OCI-LY1 (cell line): ENCODE data around the gene MLANA.

Experiments used
- H2AFZ ChIP-seq: fragments of 200-600 bp; sonication (generic), shearing (Covaris generic); 2 replicates; pipeline ENCODE4 v1.6.0; 2014; ENCODE audit warnings: antibody characterized with exemption, mild to moderate bottlenecking, low read length
- H3F3A ChIP-seq: fragments of 200-600 bp; sonication (generic), shearing (Covaris generic); 2 replicates; pipeline ENCODE4 v1.6.0; 2014; ENCODE audit warnings: mild to moderate bottlenecking, antibody characterized with exemption, low read length, moderate library complexity; ENCODE audit not compliant: insufficient read depth
- H3K27ac ChIP-seq: fragments of 200-600 bp; sonication (generic); 2 replicates; pipeline ENCODE4 v1.5.1; 2014; ENCODE audit warnings: low read length, mixed run types, mild to moderate bottlenecking, low read depth; ENCODE audit not compliant: poor library complexity, severe bottlenecking
- H3K27me3 ChIP-seq: fragments of 200-600 bp; sonication (generic); 2 replicates; pipeline ENCODE4 v1.6.0; 2014; ENCODE audit warnings: antibody characterized with exemption, mild to moderate bottlenecking, low read length, moderate library complexity; ENCODE audit not compliant: insufficient read depth
- H3K36me3 ChIP-seq: fragments of 200-600 bp; sonication (generic); 2 replicates; pipeline ENCODE4 v1.6.1; 2014; ENCODE audit warnings: mild to moderate bottlenecking, antibody characterized with exemption, low read length, moderate library complexity, mixed read lengths; ENCODE audit not compliant: insufficient read depth
- H3K4me1 ChIP-seq: fragments of 200-600 bp; sonication (generic); 2 replicates; pipeline ENCODE4 v1.5.1; 2014; ENCODE audit warnings: mild to moderate bottlenecking, low read length, moderate library complexity; ENCODE audit not compliant: insufficient read depth, severe bottlenecking
- H3K4me2 ChIP-seq: fragments of 200-600 bp; sonication (generic), shearing (Covaris generic); 2 replicates; pipeline ENCODE4 v1.6.1; 2014; ENCODE audit warnings: low read length
- H3K4me3 ChIP-seq: fragments of 200-600 bp; sonication (generic); 2 replicates; pipeline ENCODE4 v1.5.1; 2014; ENCODE audit warnings: low read length, low read depth, mild to moderate bottlenecking, mixed read lengths; ENCODE audit not compliant: poor library complexity, severe bottlenecking
- H3K79me2 ChIP-seq: fragments of 200-600 bp; shearing (Covaris generic); 2 replicates; pipeline ENCODE4 v1.6.1; 2016; ENCODE audit warnings: mixed run types, low read length, mixed read lengths; ENCODE audit not compliant: insufficient read depth
- H3K9ac ChIP-seq: fragments of 200-600 bp; sonication (generic), shearing (Covaris generic); 2 replicates; pipeline ENCODE4 v1.6.1; 2014; ENCODE audit warnings: mild to moderate bottlenecking, low read length, mixed read lengths
- H3K9me2 ChIP-seq: fragments of 200-600 bp; sonication (generic), shearing (Covaris generic); 2 replicates; pipeline ENCODE4 v1.6.1; 2014; ENCODE audit warnings: low read depth, mild to moderate bottlenecking, low read length, mixed read lengths
- H3K9me3 ChIP-seq: fragments of 200-600 bp; shearing (Covaris generic); 2 replicates; pipeline ENCODE4 v1.6.1; 2014; ENCODE audit warnings: low read length, mixed read lengths
- H4K20me1 ChIP-seq: fragments of 200-600 bp; sonication (generic), shearing (Covaris generic); 2 replicates; pipeline ENCODE4 v1.6.0; 2016; ENCODE audit warnings: mild to moderate bottlenecking, low read length; ENCODE audit not compliant: insufficient read depth
- CTCF ChIP-seq: fragments of 200-600 bp; sonication (generic), shearing (Covaris generic); IDR thresholded peaks from 2 replicates; pipeline ENCODE4 v1.5.1; 2017; ENCODE audit warnings: mild to moderate bottlenecking, antibody characterized with exemption, low read length, moderate library complexity, mixed read lengths
- EZH2 ChIP-seq: fragments of 200-600 bp; sonication (generic), shearing (Covaris generic); IDR thresholded peaks from 2 replicates; pipeline ENCODE4 v1.8.0; 2017; ENCODE audit warnings: borderline replicate concordance, mixed run types, mild to moderate bottlenecking, antibody characterized with exemption, low read length, moderate library complexity, mixed read lengths

MLANA gene

GRCh38 chr9:5899292-5899691 lies 8.6 kb downstream of the MLANA start:
- Histone ChIP-seq H3K4me3 (no peak overlapping the region), H3K36me3 (no peaks in the 10 kb centered on the region), H3K4me1 (no peaks in the 10 kb centered on the region), H3K79me2 (no peaks in the 10 kb centered on the region), H2AFZ (no peak overlapping the region), H3F3A (no peaks in the 10 kb centered on the region), H3K9ac (no peak overlapping the region), H3K9me2 (no peaks in the 10 kb centered on the region), H3K9me3 (no peaks in the 10 kb centered on the region), H3K4me2 (no peak overlapping the region), H4K20me1 (no peaks in the 10 kb centered on the region), H3K27ac (no peak overlapping the region), H3K27me3 (no peaks in the 10 kb centered on the region)
- no peak for TF ChIP-seq EZH2
- TF ChIP-seq CTCF: peak; percentile 37

- TF ChIP-seq EZH2: no peak
- TF ChIP-seq CTCF: no peak
- no peaks in the 10 kb centered on the region for H3K9me2 ChIP-seq
- H3K4me3 ChIP-seq: no peak overlapping the region
- no peak overlapping the region for H3K9ac ChIP-seq
- no peaks in the 10 kb centered on the region for H3F3A ChIP-seq
- no peaks in the 10 kb centered on the region for H3K27me3 ChIP-seq
- no peak overlapping the region for H3K27ac ChIP-seq
- no peaks in the 10 kb centered on the region for H3K36me3 ChIP-seq
- no peak overlapping the region for H2AFZ ChIP-seq
- no peaks in the 10 kb centered on the region for H3K79me2 ChIP-seq
- H3K4me1 ChIP-seq: no peaks in the 10 kb centered on the region
- H3K9me3 ChIP-seq: no peaks in the 10 kb centered on the region
- H4K20me1 ChIP-seq: no peaks in the 10 kb centered on the region
- H3K4me2 ChIP-seq: no peak overlapping the region
These were observed 9.9 kb downstream of the MLANA start for GRCh38 chr9:5900622-5901021.

- Histone ChIP-seq H4K20me1 (no peaks in the 10 kb centered on the region), H2AFZ (no peak overlapping the region), H3K9me2 (no peaks in the 10 kb centered on the region), H3K36me3 (no peaks in the 10 kb centered on the region), H3K4me3 (no peak overlapping the region), H3K9ac (no peak overlapping the region), H3F3A (no peaks in the 10 kb centered on the region), H3K4me1 (no peaks in the 10 kb centered on the region), H3K79me2 (no peaks in the 10 kb centered on the region), H3K27me3 (no peaks in the 10 kb centered on the region), H3K9me3 (no peaks in the 10 kb centered on the region), H3K4me2 (no peak overlapping the region), H3K27ac (no peak overlapping the region)
- TF ChIP-seq CTCF (no peak), EZH2 (no peak)
These were observed 11.7 kb downstream of the MLANA start for GRCh38 chr9:5902377-5902776.
